IMR-90 (cell line): ENCODE data around the gene DIAPH2. TPM values are rescaled to one million over a fixed set of nuclear protein-coding genes. Genes with fewer than 3 reads are reported as not detected.

Source experiments
- ATAC-seq: fragments of 200-7000 bp; cut with Tn5 transposase; 2 replicates; pipeline ENCODE4 v1.9.1; 2020; ENCODE audit warnings: low read depth, mild to moderate bottlenecking, moderate library complexity
- BruUV-seq: library from RNA; stranded (reverse); fragments of 400-500 nt; replicated peaks from 2 replicates; lab custom pipeline; 2021; lab: Mats Ljungman, UMichigan
- CTCF ChIA-PET: fragments of 300-600 bp; formaldehyde crosslinking; extraction: SDS; loops from one replicate; lab custom pipeline; 2021; ENCODE audit warnings: antibody characterized with exemption; lab: Yijun Ruan, JAX
- POLR2A ChIA-PET: fragments of 300-600 bp; sonication (Branson Sonifier 250); formaldehyde crosslinking; loops from one replicate; lab custom pipeline; 2022; ENCODE audit warnings: antibody characterized with exemption; ENCODE audit not compliant: unreplicated experiment; lab: Charles Lee
- DNase-seq: peaks from one replicate; pipeline ENCODE4 v3.0.0; 2013
- H2AFZ ChIP-seq: replicated peaks from 2 replicates; pipeline ENCODE3; 2013; ENCODE audit warnings: low read length, mild to moderate bottlenecking; ENCODE audit not compliant: poor library complexity
- H2AK5ac ChIP-seq: 2 replicates; pipeline ENCODE4 v1.6.1; 2013; ENCODE audit warnings: low read depth, low read length, inconsistent platforms
- H2AK9ac ChIP-seq: replicated peaks from 2 replicates; pipeline ENCODE3; 2013; ENCODE audit warnings: mild to moderate bottlenecking, low read depth, low read length, moderate library complexity; ENCODE audit not compliant: poor library complexity
- H2BK120ac ChIP-seq: 2 replicates; pipeline ENCODE4 v1.6.1; 2013; ENCODE audit warnings: low read depth, low read length, inconsistent platforms
- H2BK15ac ChIP-seq: 3 replicates; pipeline ENCODE4 v1.6.1; 2013; ENCODE audit warnings: low read depth, low read length, inconsistent platforms
- H2BK20ac ChIP-seq: 2 replicates; pipeline ENCODE4 v1.6.1; 2013; ENCODE audit warnings: low read depth, mild to moderate bottlenecking, inconsistent platforms, low read length, moderate library complexity
- H2BK5ac ChIP-seq: 2 replicates; pipeline ENCODE4 v1.6.1; 2013; ENCODE audit warnings: mild to moderate bottlenecking, low read depth, low read length, inconsistent platforms; ENCODE audit not compliant: poor library complexity, severe bottlenecking
- H3K14ac ChIP-seq: replicated peaks from 2 replicates; pipeline ENCODE4 v1.6.1; 2013; ENCODE audit warnings: low read depth, low read length, inconsistent platforms
- H3K18ac ChIP-seq: 2 replicates; pipeline ENCODE4 v1.6.1; 2013; ENCODE audit warnings: low read depth, low read length, control low read depth
- H3K23ac ChIP-seq: 2 replicates; pipeline ENCODE4 v1.6.1; 2013; ENCODE audit warnings: low read depth, low read length, inconsistent platforms
- H3K27ac ChIP-seq: 2 replicates; pipeline ENCODE4 v1.5.1; 2013; ENCODE audit warnings: mild to moderate bottlenecking, control low read depth, low read length; ENCODE audit not compliant: insufficient read depth
- H3K27me3 ChIP-seq: 2 replicates; pipeline ENCODE4 v1.6.1; 2013; ENCODE audit warnings: low read length; ENCODE audit not compliant: control insufficient read depth, insufficient read depth
- H3K36me3 ChIP-seq: 2 replicates; pipeline ENCODE4 v1.6.1; 2013; ENCODE audit warnings: low read length, mixed read lengths; ENCODE audit not compliant: control insufficient read depth, insufficient read depth
- H3K4ac ChIP-seq: 2 replicates; pipeline ENCODE4 v1.6.1; 2013; ENCODE audit warnings: low read depth, low read length, inconsistent platforms
- H3K4me1 ChIP-seq: 2 replicates; pipeline ENCODE4 v1.6.1; 2013; ENCODE audit warnings: low read length, mixed read lengths; ENCODE audit not compliant: control insufficient read depth, insufficient read depth
- H3K4me2 ChIP-seq: 2 replicates; pipeline ENCODE4 v1.6.1; 2013; ENCODE audit warnings: low read depth, mild to moderate bottlenecking, control low read depth, low read length, moderate library complexity
- H3K4me3 ChIP-seq: 2 replicates; pipeline ENCODE4 v1.5.1; 2013; ENCODE audit warnings: low read depth, mild to moderate bottlenecking, control low read depth, low read length, moderate library complexity; ENCODE audit not compliant: insufficient read depth
- H3K56ac ChIP-seq: 2 replicates; pipeline ENCODE4 v1.6.1; 2013; ENCODE audit warnings: low read length, inconsistent platforms; ENCODE audit not compliant: insufficient read depth; ENCODE audit errors: extremely low read depth
- H3K79me1 ChIP-seq, 2 experiments: 2 replicates each; pipeline ENCODE4 v1.6.1; 2013; ENCODE audit warnings: low read length in 2 of 2, inconsistent platforms in 1 of 2, low read depth in 1 of 2
- H3K9ac ChIP-seq: 2 replicates; pipeline ENCODE4 v1.6.1; 2013; ENCODE audit warnings: low read depth, low read length, control low read depth
- H3K9me1 ChIP-seq: 2 replicates; pipeline ENCODE4 v1.6.1; 2013; ENCODE audit warnings: low read length, inconsistent platforms; ENCODE audit not compliant: insufficient read depth
- H3K9me3 ChIP-seq: 2 replicates; pipeline ENCODE4 v1.6.1; 2013; ENCODE audit warnings: low read length; ENCODE audit not compliant: control insufficient read depth, insufficient read depth
- H4K20me1 ChIP-seq: 2 replicates; pipeline ENCODE4 v1.6.1; 2013; ENCODE audit warnings: low read length, inconsistent platforms; ENCODE audit not compliant: insufficient read depth
- H4K5ac ChIP-seq: 2 replicates; pipeline ENCODE4 v1.6.1; 2013; ENCODE audit warnings: mild to moderate bottlenecking, low read depth, low read length, control low read depth
- H4K8ac ChIP-seq, 2 experiments: 2 replicates each; pipeline ENCODE4 v1.6.1; 2013; ENCODE audit warnings: low read depth in 2 of 2, low read length in 2 of 2, control low read depth in 1 of 2, inconsistent platforms in 1 of 2
- H4K91ac ChIP-seq: 2 replicates; pipeline ENCODE4 v1.6.1; 2013; ENCODE audit warnings: low read depth, low read length, inconsistent platforms; ENCODE audit not compliant: insufficient read depth
- BHLHE40 ChIP-seq: fragments of 150-350 bp; IDR thresholded peaks from 2 replicates; pipeline ENCODE4 v1.6.1; 2016; ENCODE audit warnings: mild to moderate bottlenecking, low read depth, low read length
- CHD1 ChIP-seq: IDR thresholded peaks from 2 replicates; pipeline ENCODE4 v1.6.1; 2012; ENCODE audit warnings: low read depth, low read length, improper control_type of control experiment
- MAFK ChIP-seq: IDR thresholded peaks from 2 replicates; pipeline ENCODE4 v1.6.1; 2012; ENCODE audit warnings: low read depth, low read length, improper control_type of control experiment
- NFE2L2 ChIP-seq: fragments of 150-350 bp; IDR thresholded peaks from 2 replicates; pipeline ENCODE4 v1.6.1; 2016; ENCODE audit warnings: low read depth, mild to moderate bottlenecking, low read length
- POLR2A ChIP-seq: IDR thresholded peaks from 2 replicates; pipeline ENCODE4 v1.6.1; 2012; ENCODE audit warnings: mild to moderate bottlenecking, low read depth, low read length
- USF2 ChIP-seq: fragments of 150-350 bp; IDR thresholded peaks from 2 replicates; pipeline ENCODE4 v1.6.1; 2017; ENCODE audit warnings: mild to moderate bottlenecking, antibody characterized with exemption, low read length, low read depth
- WGBS, 2 experiments: methylation state at CpG; one replicate each; pipeline versions ENCODE4 v1.1.5 to v1.1.7; 2013; ENCODE audit warnings: missing lambda C conversion rate in 2 of 2; ENCODE audit not compliant: insufficient read length in 1 of 2; ENCODE audit errors: extremely low coverage in 2 of 2; 5-methylcytosine and 5-hydroxymethylcytosine counted together
- dilution Hi-C: fragments of 300-500 bp; cut with HindIII; formaldehyde crosslinking; loops from one replicate; pipeline ENCODE4 v1.14.3; 2018; ENCODE audit warnings: low sequenced_read_pairs; ENCODE audit not compliant: unreplicated experiment
- in situ Hi-C: fragments of 300-500 bp; cut with MboI; formaldehyde crosslinking; loops from 3 replicates; pipeline ENCODE4 v1.14.3; 2019; ENCODE audit warnings: low sequenced_read_pairs, inconsistent platforms, mixed read lengths
- intact Hi-C: fragments of 100-400 bp; cut with micrococcal nuclease; formaldehyde crosslinking; loops from 2 replicates; pipeline ENCODE4 v1.10.0; 2022
- polyA plus RNA-seq, 3 experiments: library from polyadenylated mRNA; depleted of rRNA; stranded (reverse); fragments of >200 nt; gene quantifications; 2 replicates each; pipeline ENCODE4 v1.2.3, GENCODE V29; 2012; ENCODE audit warnings: low replicate concordance in 1 of 3
- total RNA-seq: library from RNA; depleted of rRNA; stranded (reverse); fragments of >200 nt; gene quantifications from 2 replicates; pipeline ENCODE4 v1.2.3, GENCODE V29; 2012

The DIAPH2 gene
- total and polyA plus RNA-seq, 2 of the 4 experiments (the other 2 are of a cell fraction), result 3.6 to 19.9 TPM

GRCh38 chrX:97284531-97284930 is 599.9 kb downstream of the DIAPH2 start:
- Histone ChIP-seq H3K27me3 (no peaks in the 10 kb centered on the region), H3K4me2 (no peak overlapping the region), H2BK20ac (no peak overlapping the region), H4K8ac (no peak overlapping the region), H3K18ac (no peak overlapping the region), H4K20me1 (no peaks in the 10 kb centered on the region), H3K36me3 (no peaks in the 10 kb centered on the region), H4K5ac (no peak overlapping the region), H2AK5ac (no peak overlapping the region), H3K23ac (no peak overlapping the region), H3K27ac (no peak overlapping the region), H3K4me1 (no peaks in the 10 kb centered on the region), H3K4me3 (no peak overlapping the region), H3K79me1 (no peaks in the 10 kb centered on the region), H2AK9ac (no peak overlapping the region), H4K91ac (no peak overlapping the region), H3K9me3 (no peaks in the 10 kb centered on the region), H3K56ac (no peak overlapping the region), H3K9me1 (no peaks in the 10 kb centered on the region), H3K14ac (no peak overlapping the region), H2BK120ac (no peak overlapping the region), H3K9ac (no peak overlapping the region), H2BK15ac (no peak overlapping the region), H2AFZ (no peak overlapping the region), H2BK5ac (no peak overlapping the region), H3K4ac (no peak overlapping the region)
- in situ Hi-C loops, result no loop called here
- CTCF ChIA-PET, result interaction anchor here (0.6 kb wide), 1 partner anchor 31 kb away, joined by 3 read pairs; no protein-coding TSS in a partner anchor
- dilution Hi-C loops, result no loop called here
- DNase-seq, result no peak
- intact Hi-C loops, result no loop called here
- POLR2A ChIA-PET, result no interaction called here
- TF ChIP-seq USF2 (no peak), NFE2L2 (no peak), POLR2A (no peak), BHLHE40 (no peak), CHD1 (no peak), MAFK (no peak)
- WGBS, 2 experiments, result no CpG with 5 or more reads among the region's 9 CpGs
- BruUV-seq, result no TSS peak
- no peak for ATAC-seq
